Measurements from ENCODE around the gene NPDC1.

Gene NPDC1, protein sequence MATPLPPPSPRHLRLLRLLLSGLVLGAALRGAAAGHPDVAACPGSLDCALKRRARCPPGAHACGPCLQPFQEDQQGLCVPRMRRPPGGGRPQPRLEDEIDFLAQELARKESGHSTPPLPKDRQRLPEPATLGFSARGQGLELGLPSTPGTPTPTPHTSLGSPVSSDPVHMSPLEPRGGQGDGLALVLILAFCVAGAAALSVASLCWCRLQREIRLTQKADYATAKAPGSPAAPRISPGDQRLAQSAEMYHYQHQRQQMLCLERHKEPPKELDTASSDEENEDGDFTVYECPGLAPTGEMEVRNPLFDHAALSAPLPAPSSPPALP

GRCh38 chr9:137046088-137046787 is at the start of gene NPDC1:
TSS of gene NPDC1 (minus strand) at chr9:137046177. CDS start at chr9:137045989, 188 bp downstream.
- DNase-seq (ENCODE audit: low spot score): peak; percentile 79

- DNase-seq (ENCODE audit: low spot score): no peak
These were observed 43.4 kb upstream of the NPDC1 start for GRCh38 chr9:137089232-137089947.

DNA sequence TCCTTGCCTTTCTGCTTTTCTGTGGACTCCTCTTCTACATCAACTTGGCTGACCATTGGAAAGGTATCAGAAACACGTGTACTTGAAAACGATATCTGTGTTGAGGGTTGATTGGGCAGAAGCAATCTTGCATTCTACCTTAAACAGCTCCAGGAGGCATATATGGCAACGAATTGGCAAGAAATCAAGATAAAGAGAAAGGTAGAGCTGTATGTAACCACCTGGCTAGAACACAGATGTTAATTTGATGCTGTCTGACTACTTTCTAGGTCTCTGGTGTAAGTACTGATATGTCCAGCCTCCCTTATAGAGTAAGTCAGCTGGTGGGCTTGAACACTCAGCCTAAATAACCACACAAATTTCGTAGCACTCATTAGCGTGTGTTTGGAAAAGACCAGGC is 42.1 kb upstream of the NPDC1 start:
- no peak for DNase-seq (ENCODE audit: low spot score)

DNA sequence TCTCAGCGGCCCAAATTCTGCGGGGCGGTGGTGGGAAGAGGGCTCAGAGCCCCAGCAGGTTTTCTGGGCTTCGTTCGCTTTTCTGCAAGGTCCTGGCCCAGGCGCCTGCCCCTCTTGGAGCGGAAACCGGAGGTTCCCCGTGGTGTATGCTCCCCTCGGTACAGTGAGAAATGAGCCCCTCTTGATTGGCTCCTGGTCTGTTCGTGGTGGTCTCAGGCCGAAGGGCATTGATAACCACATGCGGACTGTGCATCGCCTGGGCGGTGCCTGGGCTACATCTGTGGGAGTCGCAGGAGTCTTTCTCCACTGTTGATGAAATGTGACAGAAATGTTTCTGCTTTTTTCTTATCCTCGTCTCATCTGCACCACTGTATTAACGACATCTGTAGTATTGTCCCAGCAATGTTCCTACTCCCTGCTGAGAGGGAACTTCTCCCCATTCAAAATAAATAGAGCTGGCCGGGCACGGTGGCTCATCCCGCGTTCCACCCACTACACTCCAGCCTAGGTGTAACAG is 41.5 kb upstream of the NPDC1 start:
- no peak for DNase-seq (ENCODE audit: low spot score)

- peak; percentile 98 for DNase-seq (ENCODE audit: low spot score)
These were observed 40.8 kb upstream of the NPDC1 start, which contains the start of gene MAN1B1 for GRCh38 chr9:137086531-137087408. TSS of gene MAN1B1 (plus strand) at chr9:137086985. CDS start at chr9:137087000, 15 bp downstream.

- DNase-seq (ENCODE audit: low spot score): no peak
These were observed 40.0 kb upstream of the NPDC1 start for GRCh38 chr9:137085920-137086530.

- DNase-seq (ENCODE audit: low spot score): no peak
These were observed 38.5 kb upstream of the NPDC1 start for GRCh38 chr9:137084526-137084925.

DNA sequence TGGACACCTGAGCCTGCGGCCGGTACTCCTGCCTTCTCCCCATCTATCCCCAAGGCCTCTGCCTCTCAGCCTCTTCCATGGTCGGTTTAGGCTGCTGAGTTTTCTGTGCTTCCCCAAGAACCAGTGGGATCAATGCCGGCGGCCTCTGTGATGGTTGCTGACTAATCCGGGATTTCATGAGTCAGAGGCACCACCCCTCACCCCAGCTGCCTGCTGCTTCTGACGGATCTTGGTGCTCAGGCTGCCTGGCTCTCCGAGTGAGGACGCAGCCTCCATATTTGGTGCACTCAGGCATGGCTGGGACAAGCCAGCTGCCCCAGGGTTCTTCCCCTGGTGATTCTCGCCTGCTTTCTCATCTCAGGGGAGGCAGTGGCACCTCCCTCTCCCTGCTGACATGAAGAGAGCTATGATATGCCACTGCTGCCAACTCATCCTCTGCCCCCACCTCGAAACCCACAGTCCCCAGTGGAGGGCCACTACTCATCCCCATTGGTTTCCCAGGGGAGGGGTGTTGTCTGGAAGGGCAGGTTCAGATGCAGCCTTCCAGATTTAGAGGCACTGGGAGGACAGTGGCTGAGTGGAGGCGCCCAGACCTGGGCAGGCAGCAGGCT is 37.5 kb upstream of the NPDC1 start:
- peak; percentile 46 for DNase-seq (ENCODE audit: low spot score)

- DNase-seq (ENCODE audit: low spot score): no peak
These were observed 36.9 kb upstream of the NPDC1 start for GRCh38 chr9:137082925-137083290.

GRCh38 chr9:137082222-137082924 is 36.4 kb upstream of the NPDC1 start:
- no peak for DNase-seq (ENCODE audit: low spot score)

- DNase-seq (ENCODE audit: low spot score): no peak
These were observed 34.5 kb upstream of the NPDC1 start for GRCh38 chr9:137080260-137081122.

DNA sequence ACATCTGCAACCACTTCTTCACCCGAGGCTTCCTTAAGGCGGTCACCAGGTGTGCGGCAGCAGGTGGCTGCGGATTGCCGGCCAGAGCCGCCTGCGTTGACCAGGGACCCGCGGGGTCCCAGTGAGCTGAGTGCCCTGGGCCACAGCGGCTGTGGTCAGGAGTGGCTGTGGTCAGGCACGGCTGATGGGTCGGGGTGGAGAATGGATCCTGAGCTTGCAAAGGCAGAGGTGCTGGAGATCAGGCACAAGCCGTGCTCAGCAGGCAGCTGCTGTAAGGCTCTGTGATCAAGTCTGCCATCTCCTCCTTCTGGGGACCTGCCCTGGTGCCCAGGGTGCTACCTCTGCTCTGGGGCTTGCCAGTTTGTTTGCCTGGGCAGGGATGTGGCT is 33.4 kb upstream of the NPDC1 start:
- no peak for DNase-seq (ENCODE audit: low spot score)

GRCh38 chr9:137078701-137079400 is 32.9 kb upstream of the NPDC1 start:
- DNase-seq (ENCODE audit: low spot score): no peak

DNA sequence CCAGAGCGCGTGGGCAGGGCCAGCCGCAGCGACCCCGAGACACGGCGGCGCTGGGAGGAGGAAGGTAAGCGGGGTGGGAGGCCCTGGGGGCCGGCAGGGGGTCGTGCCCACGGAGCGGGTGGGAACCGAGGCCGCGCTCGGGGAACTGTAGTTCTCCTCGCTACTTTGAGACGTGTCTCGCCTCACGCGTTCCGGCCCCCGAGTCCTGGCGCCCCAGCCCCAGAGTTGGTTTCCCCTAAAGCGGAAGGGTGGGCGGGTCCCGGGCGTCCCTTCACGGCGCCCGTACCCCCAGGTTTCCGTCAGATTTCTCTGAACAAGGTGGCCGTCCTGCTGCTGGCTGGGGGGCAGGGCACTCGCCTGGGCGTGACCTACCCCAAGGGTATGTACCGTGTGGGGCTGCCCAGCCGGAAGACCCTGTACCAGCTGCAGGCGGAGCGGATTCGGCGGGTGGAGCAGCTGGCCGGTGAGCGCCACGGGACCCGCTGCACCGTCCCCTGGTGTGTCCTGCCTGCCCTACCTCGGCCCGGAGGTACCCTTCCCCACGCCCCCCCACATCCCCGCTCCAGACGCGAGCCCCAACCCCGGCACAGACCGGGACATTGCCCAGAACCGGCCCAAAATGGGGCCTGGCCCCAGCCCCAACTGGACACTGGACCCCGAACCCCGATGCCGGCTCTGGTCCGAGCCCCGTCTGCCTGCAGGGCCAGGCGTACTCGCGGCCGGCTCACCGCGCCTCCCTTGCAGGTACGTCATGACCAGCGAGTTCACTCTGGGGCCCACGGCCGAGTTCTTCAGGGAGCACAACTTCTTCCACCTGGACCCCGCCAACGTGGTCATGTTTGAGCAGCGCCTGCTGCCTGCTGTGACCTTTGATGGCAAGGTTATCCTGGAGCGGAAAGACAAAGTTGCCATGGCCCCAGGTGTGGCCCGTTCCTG is 32.0 kb upstream of the NPDC1 start:
- no peak for DNase-seq (ENCODE audit: low spot score)

GRCh38 chr9:137077010-137077747 is 31.2 kb upstream of the NPDC1 start, which contains the start of gene UAP1L1:
TSS of gene UAP1L1 (plus strand) at chr9:137077517. CDS start at chr9:137077533, 16 bp downstream.
- DNase-seq (ENCODE audit: low spot score): no peak

- DNase-seq (ENCODE audit: low spot score): no peak
These were observed 30.6 kb upstream of the NPDC1 start for GRCh38 chr9:137076636-137077009.
